ENCODE results near the gene BCAT1. TPM values are rescaled to one million over a fixed set of nuclear protein-coding genes. Genes with fewer than 3 reads are reported as not detected.

The BCAT1 gene
- 76.1 TPM for total RNA-seq

GRCh38 chr12:24948757-24949722, at the start of gene BCAT1:
Gene BCAT1 (minus strand): TSS chr12:24949101. CDS start chr12:24948932, 169 bp downstream.

Other genes starting within 250 kb of the BCAT1 start
- 12.0 TPM for gene DNAI7, start 246.1 kb upstream of the BCAT1 start, total RNA-seq
- 37.6 TPM for gene ETFRF1, start 246.1 kb upstream of the BCAT1 start, total RNA-seq

All from diencephalon (tissue), 1 donor.